ENCODE data around the gene NTSR1. TPM values are rescaled to one million over a fixed set of nuclear protein-coding genes. Genes with fewer than 3 reads are reported as not detected.
A peak's percentile ranks its signal among the peaks of the same experiment; 100 is the strongest.

Gene NTSR1
- total RNA-seq, 2 donors from 2014 or later: 0.14 TPM; not detected in 1

GRCh38 chr20:62743777-62744317 lies 35.2 kb downstream of the NTSR1 start:
- intact Hi-C loops (cut with DNase I): no loop called here
- DNase-seq (ENCODE audit: low spot score): peak; percentile 54

- no peak for DNase-seq (ENCODE audit: low spot score)
- intact Hi-C loops (cut with DNase I): no loop called here
Observed at GRCh38 chr20:62744741-62745191, 36.1 kb downstream of the NTSR1 start.

GRCh38 chr20:62745279-62745951 lies 36.8 kb downstream of the NTSR1 start:
- no peak for DNase-seq (ENCODE audit: low spot score)
- intact Hi-C loops (cut with DNase I): no loop called here

- intact Hi-C loops (cut with DNase I): no loop called here
- peak; percentile 69 for DNase-seq (ENCODE audit: low spot score)
Observed at GRCh38 chr20:62745952-62746288, 37.3 kb downstream of the NTSR1 start.

- intact Hi-C loops (cut with DNase I): no loop called here
- no peak for DNase-seq (ENCODE audit: low spot score)
Observed at GRCh38 chr20:62748311-62748710, 39.7 kb downstream of the NTSR1 start.

GRCh38 chr20:62749851-62750445 lies 41.3 kb downstream of the NTSR1 start:
- intact Hi-C loops (cut with DNase I): no loop called here
- DNase-seq (ENCODE audit: low spot score): peak; percentile 41

GRCh38 chr20:62751551-62752150 lies 43.0 kb downstream of the NTSR1 start:
- intact Hi-C loops (cut with DNase I): no loop called here
- peak; percentile 56 for DNase-seq (ENCODE audit: low spot score)

- intact Hi-C loops (cut with DNase I): no loop called here
- DNase-seq (ENCODE audit: low spot score): peak; percentile 75
Observed at GRCh38 chr20:62752181-62752670, 43.6 kb downstream of the NTSR1 start.

GRCh38 chr20:62752671-62753501 lies 44.2 kb downstream of the NTSR1 start:
- intact Hi-C loops (cut with DNase I): no loop called here

GRCh38 chr20:62753626-62754025 lies 45.0 kb downstream of the NTSR1 start:
- intact Hi-C loops (cut with DNase I): no loop called here
- DNase-seq (ENCODE audit: low spot score): peak; percentile 64

More at GRCh38 chr20:62752671-62753501, 44.2 kb downstream of the NTSR1 start:
- DNase-seq (ENCODE audit: low spot score): peak; percentile 74

GRCh38 chr20:62754122-62754990 lies 45.7 kb downstream of the NTSR1 start:
- DNase-seq (ENCODE audit: low spot score): peak; percentile 71
- intact Hi-C loops (cut with DNase I): no loop called here

GRCh38 chr20:62754991-62755356 lies 46.3 kb downstream of the NTSR1 start:
- intact Hi-C loops (cut with DNase I): no loop called here
- no peak for DNase-seq (ENCODE audit: low spot score)

GRCh38 chr20:62755817-62756724 lies 47.4 kb downstream of the NTSR1 start:
- peak; percentile 56 for DNase-seq (ENCODE audit: low spot score)
- intact Hi-C loops (cut with DNase I): no loop called here

GRCh38 chr20:62758226-62758912 lies 49.7 kb downstream of the NTSR1 start:
- intact Hi-C loops (cut with DNase I): no loop called here
- DNase-seq (ENCODE audit: low spot score): no peak

- intact Hi-C loops (cut with DNase I): no loop called here
- DNase-seq (ENCODE audit: low spot score): peak; percentile 60
Observed at GRCh38 chr20:62759981-62760431, 51.4 kb downstream of the NTSR1 start.

- no peak for DNase-seq (ENCODE audit: low spot score)
- intact Hi-C loops (cut with DNase I): no loop called here
Observed at GRCh38 chr20:62760471-62760855, 51.8 kb downstream of the NTSR1 start.

All from posterior vena cava (tissue), 2 donors.